ENCODE measurements around the gene TARP.
"Not testable (repeated sequence)": the region's sequence is repeated elsewhere in the genome, so short reads cannot be mapped to it uniquely, and the experiment has no call there.

Gene TARP

GRCh38 chr7:38274486-38274885, 1.1 kb upstream of the TARP start:
- H3K4me3 Mint-ChIP-seq = no peak overlapping the region
- CTCF ChIA-PET = no interaction called here
- intact Hi-C loops (cut with micrococcal nuclease) = no loop called here
- H3K9me3 Mint-ChIP-seq = no peaks in the 10 kb centered on the region
- H3K4me1 Mint-ChIP-seq (ENCODE audit: low read depth) = no peaks in the 10 kb centered on the region
- H3K36me3 Mint-ChIP-seq (ENCODE audit: low read depth) = no peaks in the 10 kb centered on the region
- H3K27ac Mint-ChIP-seq = no peak overlapping the region
- H3K27me3 Mint-ChIP-seq (ENCODE audit: low read depth) = no peaks in the 10 kb centered on the region
- no peak for DNase-seq

DNA sequence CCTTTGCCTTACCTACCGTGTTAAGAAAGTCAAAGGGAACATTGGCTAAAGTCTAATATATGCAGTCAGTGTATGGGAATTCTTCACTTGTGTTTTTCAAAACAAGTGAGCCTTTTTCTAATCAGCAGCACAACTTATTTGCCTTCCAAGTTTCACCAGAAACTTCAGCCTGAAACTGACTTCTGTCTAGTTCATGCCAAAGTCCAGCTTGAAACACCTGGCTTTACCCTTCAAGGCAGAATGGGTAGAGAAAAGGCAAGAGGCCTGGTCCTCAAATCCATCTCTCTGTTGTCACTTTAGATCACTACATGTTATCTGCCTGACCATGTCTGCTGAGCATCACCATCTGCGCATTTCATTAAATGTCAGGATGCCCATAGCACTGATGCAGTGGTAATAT, 3.0 kb downstream of the TARP start:
- intact Hi-C loops (cut with micrococcal nuclease); CTCF ChIA-PET; DNase-seq; H3K4me3 Mint-ChIP-seq; H3K36me3 Mint-ChIP-seq (ENCODE audit: low read depth); H3K27me3 Mint-ChIP-seq (ENCODE audit: low read depth); H3K4me1 Mint-ChIP-seq (ENCODE audit: low read depth); H3K27ac Mint-ChIP-seq; H3K9me3 Mint-ChIP-seq: not testable (repeated sequence)

DNA sequence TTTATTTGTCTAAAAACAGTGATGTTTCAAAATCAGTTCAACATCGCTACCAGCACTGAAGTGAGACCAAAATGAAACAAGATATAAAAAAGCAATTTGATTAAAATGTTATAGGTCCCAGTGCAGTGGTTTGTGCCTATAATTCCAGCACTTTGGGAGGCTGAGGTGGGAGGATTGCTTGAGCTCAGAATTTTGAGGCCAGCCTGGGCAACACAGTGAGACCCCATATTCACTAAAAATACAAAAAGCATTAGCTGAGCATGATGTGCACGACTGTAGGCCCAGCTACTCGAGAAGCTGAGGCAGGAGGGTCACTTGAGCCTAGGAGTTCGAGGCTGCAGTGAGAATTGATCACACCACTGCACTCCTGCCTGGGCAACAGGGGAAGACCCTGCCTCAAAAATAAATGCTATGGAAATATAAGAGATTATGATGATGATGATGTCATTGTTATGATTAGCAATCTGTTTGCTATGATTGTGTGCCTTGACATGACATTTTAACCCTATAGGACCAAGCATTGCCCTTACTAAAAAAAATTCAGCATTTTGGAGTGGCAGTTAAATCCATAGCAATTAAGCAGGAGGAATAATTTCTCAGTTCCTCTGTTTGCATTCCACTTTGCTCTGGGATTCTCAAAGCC, 3.6 kb downstream of the TARP start:
- H3K27ac Mint-ChIP-seq; H3K36me3 Mint-ChIP-seq (ENCODE audit: low read depth); H3K4me1 Mint-ChIP-seq (ENCODE audit: low read depth); CTCF ChIA-PET; intact Hi-C loops (cut with micrococcal nuclease); H3K4me3 Mint-ChIP-seq; H3K9me3 Mint-ChIP-seq; DNase-seq; H3K27me3 Mint-ChIP-seq (ENCODE audit: low read depth): not testable (repeated sequence)

DNA sequence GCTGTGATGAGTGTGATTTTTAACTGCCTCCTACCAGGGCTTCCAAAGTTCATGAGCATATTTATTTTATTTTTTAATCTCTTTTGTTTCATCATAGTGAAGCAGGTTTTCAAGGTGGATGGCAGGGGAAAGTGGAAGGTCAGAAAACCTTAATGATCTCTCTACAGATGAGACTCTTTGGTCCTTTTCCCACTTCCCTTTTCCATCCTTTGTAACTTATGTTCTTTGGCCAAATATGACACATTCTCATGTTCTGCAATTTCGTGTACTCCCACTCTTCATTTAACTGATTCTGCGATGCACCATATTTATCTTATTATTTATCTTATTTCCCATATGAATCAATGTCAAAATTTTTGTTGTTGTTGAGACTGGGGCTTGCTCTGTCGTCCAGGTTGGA, 7.5 kb downstream of the TARP start:
- H3K9me3 Mint-ChIP-seq; DNase-seq; intact Hi-C loops (cut with micrococcal nuclease); H3K27ac Mint-ChIP-seq; H3K4me3 Mint-ChIP-seq; CTCF ChIA-PET; H3K36me3 Mint-ChIP-seq (ENCODE audit: low read depth); H3K27me3 Mint-ChIP-seq (ENCODE audit: low read depth); H3K4me1 Mint-ChIP-seq (ENCODE audit: low read depth): not testable (repeated sequence)

GRCh38 chr7:38264602-38265001, 8.8 kb downstream of the TARP start:
- CTCF ChIA-PET = interaction anchor here (0.6 kb wide), 1 partner anchor 353 kb away, joined by 4 read pairs; no protein-coding TSS in a partner anchor
- H3K27ac Mint-ChIP-seq = peak overlapping the region; percentile 46
- not testable (repeated sequence) for H3K4me1 Mint-ChIP-seq (ENCODE audit: low read depth); H3K4me3 Mint-ChIP-seq; H3K9me3 Mint-ChIP-seq; H3K36me3 Mint-ChIP-seq (ENCODE audit: low read depth); H3K27me3 Mint-ChIP-seq (ENCODE audit: low read depth); DNase-seq
- intact Hi-C loops (cut with micrococcal nuclease) = loop anchor here (5.0 kb wide), 1 partner anchor 38 kb away; no protein-coding TSS in a partner anchor

- H3K4me1 Mint-ChIP-seq (ENCODE audit: low read depth); H3K9me3 Mint-ChIP-seq; H3K27me3 Mint-ChIP-seq (ENCODE audit: low read depth); H3K36me3 Mint-ChIP-seq (ENCODE audit: low read depth); DNase-seq; H3K27ac Mint-ChIP-seq; CTCF ChIA-PET: not testable (repeated sequence)
- H3K4me3 Mint-ChIP-seq = peak overlapping the region; percentile 6
- intact Hi-C loops (cut with micrococcal nuclease) = loop anchor here (5.0 kb wide), 1 partner anchor 39 kb away; no protein-coding TSS in a partner anchor
Observed at GRCh38 chr7:38263274-38263673, 10.2 kb downstream of the TARP start.

DNA sequence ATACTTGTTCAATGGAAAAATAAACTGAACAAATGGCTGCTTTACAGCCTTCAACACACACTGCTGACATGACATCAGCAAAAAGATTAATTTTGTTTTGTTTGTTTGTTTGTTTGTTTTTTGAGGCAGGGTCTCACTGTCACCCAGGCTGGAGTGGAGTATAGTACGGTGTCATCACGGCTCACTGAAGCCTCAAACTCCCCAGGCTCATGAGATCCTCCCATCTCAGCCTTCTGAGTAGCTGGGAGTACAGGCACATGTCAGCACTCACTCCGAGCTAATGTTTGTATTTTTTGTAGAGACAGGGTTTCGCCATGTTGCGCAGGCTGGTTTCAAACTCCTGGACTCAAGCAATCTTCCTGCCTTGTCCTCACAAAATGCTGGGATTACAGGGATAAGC, 10.9 kb downstream of the TARP start:
- no peaks in the 10 kb centered on the region for H3K27me3 Mint-ChIP-seq (ENCODE audit: low read depth)
- no peaks in the 10 kb centered on the region for H3K36me3 Mint-ChIP-seq (ENCODE audit: low read depth)
- intact Hi-C loops (cut with micrococcal nuclease) = loop anchor here (5.0 kb wide), 1 partner anchor 40 kb away; no protein-coding TSS in a partner anchor
- H3K9me3 Mint-ChIP-seq = no peaks in the 10 kb centered on the region
- H3K4me3 Mint-ChIP-seq = no peak overlapping the region
- H3K27ac Mint-ChIP-seq = peak overlapping the region; percentile 56
- no peaks in the 10 kb centered on the region for H3K4me1 Mint-ChIP-seq (ENCODE audit: low read depth)
- no peak for DNase-seq
- CTCF ChIA-PET = no interaction called here

- H3K27ac Mint-ChIP-seq; H3K27me3 Mint-ChIP-seq (ENCODE audit: low read depth); CTCF ChIA-PET; H3K9me3 Mint-ChIP-seq; H3K4me1 Mint-ChIP-seq (ENCODE audit: low read depth); DNase-seq; H3K36me3 Mint-ChIP-seq (ENCODE audit: low read depth); H3K4me3 Mint-ChIP-seq: not testable (repeated sequence)
- intact Hi-C loops (cut with micrococcal nuclease) = loop anchor here (5.0 kb wide), 1 partner anchor 40 kb away; no protein-coding TSS in a partner anchor
Observed at GRCh38 chr7:38262026-38262425, 11.4 kb downstream of the TARP start.

GRCh38 chr7:38261601-38262000, 11.8 kb downstream of the TARP start:
- DNase-seq; CTCF ChIA-PET; H3K27ac Mint-ChIP-seq; H3K27me3 Mint-ChIP-seq (ENCODE audit: low read depth); H3K9me3 Mint-ChIP-seq; H3K4me1 Mint-ChIP-seq (ENCODE audit: low read depth); H3K4me3 Mint-ChIP-seq; H3K36me3 Mint-ChIP-seq (ENCODE audit: low read depth): not testable (repeated sequence)
- intact Hi-C loops (cut with micrococcal nuclease) = loop anchor here (5.0 kb wide), 1 partner anchor 41 kb away; no protein-coding TSS in a partner anchor

GRCh38 chr7:38259157-38259556, 14.3 kb downstream of the TARP start:
- H3K4me3 Mint-ChIP-seq; H3K27ac Mint-ChIP-seq; H3K9me3 Mint-ChIP-seq; intact Hi-C loops (cut with micrococcal nuclease); H3K27me3 Mint-ChIP-seq (ENCODE audit: low read depth); H3K36me3 Mint-ChIP-seq (ENCODE audit: low read depth); CTCF ChIA-PET; H3K4me1 Mint-ChIP-seq (ENCODE audit: low read depth); DNase-seq: not testable (repeated sequence)

GRCh38 chr7:38257350-38257677, 16.1 kb downstream of the TARP start:
- no peak for DNase-seq
- Mint-ChIP-seq H3K36me3 (ENCODE audit: low read depth) (no peaks in the 10 kb centered on the region), H3K4me3 (no peak overlapping the region), H3K9me3 (no peaks in the 10 kb centered on the region), H3K27me3 (ENCODE audit: low read depth) (no peaks in the 10 kb centered on the region), H3K27ac (no peak overlapping the region), H3K4me1 (ENCODE audit: low read depth) (no peaks in the 10 kb centered on the region)
- CTCF ChIA-PET = no interaction called here
- intact Hi-C loops (cut with micrococcal nuclease) = no loop called here

DNA sequence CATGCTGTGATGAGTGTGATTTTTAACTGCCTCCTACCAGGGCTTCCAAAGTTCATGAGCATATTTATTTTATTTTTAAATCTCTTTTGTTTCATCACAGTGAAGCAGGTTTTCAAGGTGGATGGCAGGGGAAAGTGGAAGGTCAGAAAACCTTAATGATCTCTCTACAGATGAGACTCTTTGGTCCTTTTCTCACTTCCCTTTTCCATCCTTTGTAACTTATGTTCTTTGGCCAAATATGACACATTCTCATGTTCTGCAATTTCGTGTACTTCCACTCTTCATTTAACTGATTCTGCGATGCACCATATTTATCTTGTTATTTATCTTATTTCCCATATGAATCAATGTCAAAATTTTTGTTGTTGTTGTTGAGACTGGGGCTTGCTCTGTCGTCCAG, 23.6 kb downstream of the TARP start:
- intact Hi-C loops (cut with micrococcal nuclease); H3K36me3 Mint-ChIP-seq (ENCODE audit: low read depth); H3K4me1 Mint-ChIP-seq (ENCODE audit: low read depth); H3K27me3 Mint-ChIP-seq (ENCODE audit: low read depth); H3K4me3 Mint-ChIP-seq; CTCF ChIA-PET; DNase-seq; H3K27ac Mint-ChIP-seq; H3K9me3 Mint-ChIP-seq: not testable (repeated sequence)

GRCh38 chr7:38248069-38248567, 25.3 kb downstream of the TARP start:
- CTCF ChIA-PET = interaction anchor here (1.6 kb wide), 1 partner anchor 87 kb away, joined by 7 read pairs; no protein-coding TSS in a partner anchor
- H3K27me3 Mint-ChIP-seq (ENCODE audit: low read depth) = no peaks in the 10 kb centered on the region
- no peaks in the 10 kb centered on the region for H3K4me1 Mint-ChIP-seq (ENCODE audit: low read depth)
- H3K27ac Mint-ChIP-seq = no peak overlapping the region
- intact Hi-C loops (cut with micrococcal nuclease) = no loop called here
- no peaks in the 10 kb centered on the region for H3K9me3 Mint-ChIP-seq
- no peaks in the 10 kb centered on the region for H3K36me3 Mint-ChIP-seq (ENCODE audit: low read depth)
- no peak overlapping the region for H3K4me3 Mint-ChIP-seq
- DNase-seq = no peak

Data from activated naive CD4-positive, alpha-beta T cell treated with anti-CD3 and anti-CD28 coated beads for 36 hours (primary cell).